Measurements from ENCODE around the gene TMEM74B. TPM values are rescaled to one million over a fixed set of nuclear protein-coding genes. Genes with fewer than 3 reads are reported as not detected.

TMEM74B gene
- total RNA-seq, 1 experiment from 2014 or later: 4.9 TPM

GRCh38 chr20:1195226-1195625 lies 10.4 kb upstream of the TMEM74B start:
- H3K4ac ChIP-seq (ENCODE audit: low read depth, low read length): no peak overlapping the region
- H3K27ac Mint-ChIP-seq: no peak overlapping the region
- no peak overlapping the region for H3K4me2 ChIP-seq (ENCODE audit: insufficient read depth, insufficient read length, low read length)
- peaks cover 3% of the 10 kb centered on the region; the same call in 1 of the 2 replicates for H3K27me3 ChIP-seq (ENCODE audit: insufficient read depth, low read length)
- H3K4me3 Mint-ChIP-seq: no peak overlapping the region
- no peak overlapping the region for H3K14ac ChIP-seq (ENCODE audit: insufficient read depth, low read length)
- no peaks in the 10 kb centered on the region for H3K79me2 ChIP-seq (ENCODE audit: insufficient read depth, low read length)
- no peaks in the 10 kb centered on the region for H3K36me3 Mint-ChIP-seq (ENCODE audit: insufficient read depth in 1 of 3, low read depth in 3 of 3)
- WGBS (ENCODE audit: extremely low coverage, insufficient read length, low lambda C conversion rate): no CpG with 5 or more reads among the region's 1 CpG
- no peak overlapping the region for H2BK5ac ChIP-seq (ENCODE audit: insufficient read length, low read length)
- no peak overlapping the region for H2BK12ac ChIP-seq (ENCODE audit: insufficient read length, low read depth, low read length)
- no peak for TF ChIP-seq CTCF (conservative IDR thresholded peaks at IDR 0.05)
- H3K79me1 ChIP-seq (ENCODE audit: insufficient read depth, low read depth, low read length, poor library complexity, severe bottlenecking): no peaks in the 10 kb centered on the region
- H3K23me2 ChIP-seq (ENCODE audit: insufficient read length, low read depth, low read length, poor library complexity, severe bottlenecking): no peaks in the 10 kb centered on the region
- H2AK5ac ChIP-seq (ENCODE audit: insufficient read length, low read length): no peak overlapping the region
- H3T11ph ChIP-seq (ENCODE audit: low read length): no peak overlapping the region
- no peaks in the 10 kb centered on the region for H3K4me1 ChIP-seq (ENCODE audit: insufficient read depth, low read length)
- no peak overlapping the region for H2BK120ac ChIP-seq (ENCODE audit: low read depth, low read length, poor library complexity, severe bottlenecking)
- no peak overlapping the region for H3K56ac ChIP-seq (ENCODE audit: insufficient read length, low read depth, low read length)
- no peak overlapping the region for H4K8ac ChIP-seq (replicated peaks; ENCODE audit: insufficient read length, low read depth, low read length)
- H3K9me3 Mint-ChIP-seq: peaks cover 0 to 3% of the 10 kb centered on the region in 2 experiments; a peak in 1 of 5 replicates
- H2BK20ac ChIP-seq (ENCODE audit: low read depth, low read length, poor library complexity, severe bottlenecking): no peak overlapping the region
- H3K23ac ChIP-seq (ENCODE audit: insufficient read length, low read depth, low read length): no peak overlapping the region
- H3K27me3 Mint-ChIP-seq (ENCODE audit: low read depth): peaks cover 36% of the 10 kb centered on the region
- no peak overlapping the region for H3K9ac ChIP-seq (ENCODE audit: extremely low read depth, insufficient read length, low read length)
- DNase-seq: no peak
- no peaks in the 10 kb centered on the region for H4K20me1 ChIP-seq (ENCODE audit: control insufficient read depth, insufficient read depth, insufficient read length)
- no peak overlapping the region for H2BK15ac ChIP-seq (ENCODE audit: low read depth, low read length)
- H4K91ac ChIP-seq (ENCODE audit: insufficient read length, low read depth, low read length): no peak overlapping the region
- H2AFZ ChIP-seq (ENCODE audit: low read length): no peak overlapping the region
- no peak overlapping the region for H3K27ac ChIP-seq (ENCODE audit: insufficient read length, low read depth, low read length)
- H3K9me3 ChIP-seq (ENCODE audit: control insufficient read depth, low read depth, low read length): no peaks in the 10 kb centered on the region
- no peak overlapping the region for H4K5ac ChIP-seq (ENCODE audit: insufficient read length, low read depth, low read length)
- no peak overlapping the region for H3K18ac ChIP-seq (ENCODE audit: insufficient read length, low read depth, low read length)
- H3K4me1 Mint-ChIP-seq: no peaks in the 10 kb centered on the region

Data from H9 (cell line).